SW480 (cell line): ENCODE measurements around the gene FMN2.

Experiments
- DNase-seq: peaks from one replicate; pipeline ENCODE4 v3.0.0-alpha.2; 2016; ENCODE audit warnings: low spot score

The FMN2 gene

DNA sequence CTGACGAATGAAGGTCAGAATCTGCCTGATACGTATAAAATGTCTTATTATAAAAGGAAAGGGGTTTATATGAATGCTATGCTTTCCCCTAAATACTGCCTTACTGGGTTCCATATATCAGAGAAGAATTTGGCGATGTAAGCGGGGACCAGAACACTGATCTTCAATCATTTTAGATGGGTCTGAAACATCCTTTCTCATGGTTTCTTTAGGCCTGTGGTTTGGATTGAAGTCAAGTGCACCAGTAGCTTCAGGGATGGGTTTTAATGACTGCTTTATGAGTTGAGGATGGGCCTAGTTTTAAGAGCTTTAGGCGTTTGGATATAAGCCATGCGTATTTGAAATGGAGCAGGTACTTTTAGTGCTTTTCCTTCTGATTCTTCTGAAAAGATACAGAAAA, 6.9 kb downstream of the FMN2 start:
- DNase-seq = no peak

DNA sequence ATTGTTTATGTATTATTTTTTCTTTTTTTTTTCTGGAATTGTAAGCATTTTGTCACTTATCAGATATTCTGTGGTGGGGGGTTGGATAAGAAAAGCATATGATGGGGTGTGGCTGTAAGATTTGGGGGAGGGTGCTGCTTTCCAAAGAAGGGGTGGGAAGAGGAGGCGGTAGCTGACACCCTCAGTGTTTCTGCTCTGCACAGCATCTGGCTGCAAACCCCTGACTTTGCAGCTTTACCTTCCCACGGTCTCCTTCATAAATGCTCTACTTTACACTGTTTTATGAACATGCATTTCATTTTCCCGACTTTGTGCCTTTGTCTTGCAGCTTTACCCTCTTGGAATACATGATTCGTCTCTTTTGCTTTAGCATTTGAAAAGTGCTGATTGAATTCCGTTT, 7.6 kb downstream of the FMN2 start:
- DNase-seq = no peak

GRCh38 chr1:240099748-240100147, 8.1 kb downstream of the FMN2 start:
- DNase-seq = no peak

- DNase-seq = no peak
These were observed 8.8 kb downstream of the FMN2 start for GRCh38 chr1:240100371-240100934.

DNA sequence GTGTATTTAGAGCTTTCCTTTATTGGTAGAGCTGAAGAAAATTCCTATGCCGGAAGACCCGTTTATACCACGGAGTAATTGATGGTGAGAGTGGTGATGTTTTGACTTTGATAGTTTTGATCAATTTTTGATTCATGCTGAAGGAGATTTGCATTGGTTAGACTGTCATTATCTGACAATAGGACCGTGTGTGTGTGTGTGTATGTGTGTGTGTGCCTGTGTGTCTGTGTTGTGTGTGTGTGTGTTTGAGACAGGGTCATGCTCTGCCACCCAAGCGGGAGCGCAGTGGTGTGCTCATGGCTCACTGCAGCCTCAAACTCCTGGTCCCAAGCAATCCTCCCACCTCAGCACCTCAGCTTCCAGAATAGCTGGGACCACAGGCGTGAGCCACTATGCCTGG, 9.6 kb downstream of the FMN2 start:
- no peak for DNase-seq

GRCh38 chr1:240101737-240102136, 10.1 kb downstream of the FMN2 start:
- no peak for DNase-seq

GRCh38 chr1:240104672-240105071, 13.0 kb downstream of the FMN2 start:
- DNase-seq = no peak

DNA sequence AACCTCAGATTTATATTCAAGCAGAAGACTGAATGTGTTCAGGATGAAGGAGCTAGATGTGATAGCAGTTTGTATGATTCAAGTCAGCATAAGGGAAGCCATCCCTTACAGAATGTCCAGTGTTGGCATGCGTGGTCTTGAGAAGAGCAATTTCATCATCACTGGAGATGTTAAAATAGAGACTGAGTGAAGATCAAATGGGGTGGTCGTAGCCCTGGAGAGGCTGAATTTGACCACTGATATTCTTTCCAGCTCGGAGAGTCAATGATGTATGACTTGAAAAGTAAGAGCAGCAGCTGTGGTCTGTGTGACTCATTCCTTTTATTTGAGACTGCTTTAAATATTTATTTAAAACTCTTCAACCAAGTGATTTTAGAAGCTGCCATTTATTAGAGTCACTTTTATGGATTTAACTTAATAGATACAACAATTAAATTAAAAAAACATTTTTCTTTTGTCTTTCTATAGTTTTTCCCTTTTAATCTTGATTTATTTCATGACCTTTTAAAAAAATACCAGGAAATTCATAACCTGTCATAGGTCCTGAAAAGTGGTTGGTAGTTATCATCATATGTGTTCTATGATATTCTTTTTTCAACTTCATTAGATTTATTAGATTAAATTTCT, 15.5 kb downstream of the FMN2 start:
- no peak for DNase-seq

DNA sequence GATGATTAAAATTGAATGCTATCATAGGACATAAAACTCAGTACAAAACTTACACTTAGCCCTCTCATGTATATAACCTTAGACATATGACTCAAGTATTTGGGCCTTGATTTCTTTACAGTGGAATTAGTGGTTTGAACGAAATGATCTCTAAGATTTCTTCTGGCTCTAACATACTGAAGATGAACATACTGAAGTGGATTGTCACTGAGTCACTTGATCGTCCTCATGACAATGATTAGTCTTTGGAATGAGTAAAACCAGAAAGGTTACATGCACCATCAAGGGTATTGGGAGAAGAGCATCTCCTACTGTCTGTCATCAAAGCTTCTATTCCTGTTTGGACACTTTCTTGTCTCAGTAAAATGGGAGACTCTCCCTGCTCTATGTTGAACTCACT, 17.4 kb downstream of the FMN2 start:
- DNase-seq = no peak

DNA sequence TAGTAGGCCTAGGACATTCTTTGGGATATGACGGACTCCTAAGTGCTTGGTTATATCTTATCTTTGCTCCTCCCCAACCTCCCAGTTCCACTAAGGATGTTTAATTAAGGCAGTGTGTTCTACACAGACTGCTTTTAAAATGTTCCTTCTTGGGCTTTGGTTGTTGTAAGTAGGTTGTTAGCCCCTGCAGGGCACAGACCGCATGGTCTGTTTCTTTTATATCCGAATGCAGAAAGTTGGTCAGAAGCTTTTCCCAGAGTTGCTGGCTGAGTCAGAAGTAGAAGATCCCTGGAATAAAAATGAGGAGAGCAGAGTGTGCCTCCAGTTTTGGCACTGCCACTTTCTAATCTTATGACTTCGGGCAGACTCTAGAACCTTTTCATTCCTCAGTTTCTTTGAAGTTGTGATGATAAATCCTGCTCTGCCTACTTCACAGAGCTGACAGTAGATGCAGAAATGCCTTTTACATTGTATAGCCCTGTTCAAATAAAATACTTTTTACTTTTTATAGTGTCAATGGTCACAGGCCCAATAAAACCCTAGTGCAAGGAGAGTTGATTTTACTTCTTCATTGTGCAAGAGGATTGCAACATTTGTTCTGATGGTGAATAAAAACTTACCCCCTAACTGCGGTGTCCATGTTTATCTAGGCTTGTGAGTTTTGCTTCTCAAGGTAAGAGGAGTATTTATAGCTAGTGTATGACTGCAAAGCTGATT, 18.4 kb downstream of the FMN2 start:
- DNase-seq = no peak

- no peak for DNase-seq
These were observed 19.9 kb downstream of the FMN2 start for GRCh38 chr1:240111558-240111957.

GRCh38 chr1:240114222-240114621, 22.5 kb downstream of the FMN2 start:
- DNase-seq = no peak

- no peak for DNase-seq
These were observed 24.1 kb downstream of the FMN2 start for GRCh38 chr1:240115831-240116230.

GRCh38 chr1:240116831-240117769, 25.4 kb downstream of the FMN2 start:
- no peak for DNase-seq

DNA sequence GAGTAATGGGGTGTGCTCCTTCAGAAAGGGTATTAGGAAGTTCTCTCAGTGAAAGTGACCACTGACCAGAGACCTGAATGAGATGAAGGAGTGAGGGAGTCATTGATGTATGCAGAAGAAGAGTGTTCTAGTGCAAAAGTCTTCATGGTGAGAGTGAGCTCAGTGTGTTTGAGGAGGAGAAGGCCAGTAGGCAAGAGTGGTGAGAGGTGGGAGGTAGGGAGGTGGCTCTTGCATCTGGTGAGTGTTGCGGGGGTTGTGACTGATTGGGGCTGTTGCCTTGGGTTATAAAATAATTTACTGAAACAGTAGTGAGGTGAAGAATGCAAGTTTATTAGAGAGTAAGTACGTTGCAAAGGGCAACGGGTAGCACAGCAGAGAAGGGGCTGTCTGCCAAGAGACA, 26.2 kb downstream of the FMN2 start:
- no peak for DNase-seq

DNA sequence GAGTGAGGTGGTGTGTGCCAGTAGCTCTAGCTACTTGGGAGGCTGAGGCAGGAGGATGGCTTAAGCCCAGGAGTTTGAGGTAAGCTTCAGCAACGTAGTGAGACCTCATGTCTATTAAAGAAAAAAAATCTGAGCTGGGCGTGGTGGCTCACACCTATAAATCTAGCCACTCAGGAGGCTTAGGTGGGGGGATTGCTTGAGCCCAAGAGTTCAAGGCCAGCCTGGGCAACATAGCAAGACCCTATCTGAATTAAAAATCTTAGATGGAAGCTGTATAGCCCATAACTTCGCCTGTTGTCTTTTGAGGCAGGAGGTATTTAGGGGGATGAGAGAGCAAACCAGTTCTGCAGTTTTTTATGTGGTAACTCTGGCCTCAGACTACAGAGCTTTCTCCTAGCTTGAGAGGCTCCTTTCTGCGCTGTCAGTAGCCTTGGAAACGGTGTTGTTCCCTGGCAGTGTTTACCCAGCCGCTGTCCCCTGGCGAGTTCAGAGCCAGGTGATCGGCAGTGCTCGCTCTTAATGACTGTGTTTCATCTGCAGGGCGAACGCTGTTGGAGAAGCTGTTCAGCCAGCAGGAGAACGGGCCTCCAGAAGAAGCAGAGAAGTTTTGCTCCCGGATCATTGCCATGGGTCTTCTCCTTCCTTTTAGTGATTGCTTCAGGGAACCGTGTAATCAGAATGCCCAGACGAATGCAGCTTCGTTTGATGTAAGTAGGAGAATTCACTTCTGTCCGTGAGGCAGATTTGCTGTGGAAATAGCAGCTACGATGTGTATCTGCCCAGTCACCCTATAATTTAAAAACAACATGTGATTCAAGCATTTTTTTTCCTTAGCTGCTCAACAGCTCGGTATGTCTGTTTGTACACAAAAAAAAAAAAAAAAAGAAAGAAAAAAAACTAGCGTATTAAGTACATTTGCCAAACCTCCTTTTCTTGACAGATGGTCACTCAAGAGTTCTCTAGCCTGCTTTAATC, 31.2 kb downstream of the FMN2 start:
- DNase-seq = peak; percentile 16

DNA sequence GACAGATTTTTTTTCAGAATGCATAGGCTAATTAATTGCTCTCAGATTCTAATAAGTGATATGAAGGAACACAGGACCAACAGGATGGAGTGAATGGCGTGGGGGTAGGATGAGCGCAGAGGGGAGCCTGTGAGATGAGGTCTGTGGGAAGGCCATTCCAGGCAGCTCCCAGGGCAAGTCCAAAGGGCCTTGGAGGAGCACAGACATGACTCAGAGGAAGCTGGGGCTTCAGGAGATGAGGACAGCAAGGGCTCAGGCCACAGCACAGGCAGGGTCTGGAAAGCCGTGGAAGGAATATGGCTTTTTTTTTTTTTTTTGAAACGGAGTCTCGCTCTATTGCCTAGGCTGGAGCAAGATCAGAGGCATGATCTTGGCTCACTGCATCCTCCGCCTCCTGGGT, 35.1 kb downstream of the FMN2 start:
- DNase-seq = no peak

GRCh38 chr1:240128366-240128765, 36.7 kb downstream of the FMN2 start:
- DNase-seq = no peak

GRCh38 chr1:240134113-240134512, 42.4 kb downstream of the FMN2 start:
- DNase-seq = no peak

DNA sequence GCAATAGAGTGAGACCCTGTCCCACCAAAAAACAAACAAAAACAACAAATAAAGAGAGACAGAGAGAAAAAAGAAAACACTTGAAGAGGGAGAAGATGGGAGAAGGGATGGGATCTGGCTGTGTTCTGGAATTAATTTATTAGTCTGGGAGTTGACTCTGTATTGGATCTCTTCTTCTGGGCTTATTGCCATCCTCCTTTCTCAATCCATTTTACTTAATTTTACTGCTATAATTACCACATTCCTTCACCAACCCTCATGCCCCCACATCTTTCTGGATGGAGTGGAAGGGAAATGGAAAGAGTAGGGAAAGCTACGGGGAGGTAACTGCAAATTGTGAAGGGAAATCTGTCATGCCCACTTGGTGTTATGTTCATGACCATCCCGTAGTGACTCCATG, 42.9 kb downstream of the FMN2 start:
- DNase-seq = no peak

DNA sequence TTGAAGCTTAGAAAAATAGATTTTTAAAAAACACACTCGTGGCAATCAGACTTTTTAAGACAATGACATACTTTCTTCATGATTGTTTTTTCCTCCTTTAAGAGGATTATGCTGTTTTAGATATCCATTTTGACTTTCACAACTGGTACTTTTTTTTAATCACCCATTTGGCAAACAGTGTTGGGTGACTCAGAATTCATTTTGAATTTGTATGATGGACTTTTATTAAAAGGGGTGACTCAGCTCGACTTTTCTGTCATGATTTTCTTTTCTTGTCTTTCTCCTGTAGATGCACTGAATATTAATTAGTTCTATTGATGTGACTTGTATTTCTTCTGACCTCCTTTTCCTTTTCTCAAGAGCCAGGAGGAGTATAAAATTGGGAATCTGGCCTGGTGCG, 44.7 kb downstream of the FMN2 start:
- DNase-seq = no peak
